GM12878 (cell line): ENCODE results near the gene PPP2R5B. TPM values are rescaled to one million over a fixed set of nuclear protein-coding genes. Genes with fewer than 3 reads are reported as not detected.

ENCODE experiments used
- BRCA1 ChIP-seq: IDR thresholded peaks from 2 replicates; pipeline ENCODE4 v1.6.1; 2011; ENCODE audit warnings: low read depth, low read length, improper control_type of control experiment
- E4F1 ChIP-seq: fragments of 450-650 bp; IDR thresholded peaks from 2 replicates; pipeline ENCODE4 v1.6.1; 2018; ENCODE audit warnings: borderline replicate concordance, mild to moderate bottlenecking; ENCODE audit not compliant: partially characterized antibody
- ETV6 ChIP-seq, 2 experiments: fragments of 450-650 bp in 1 of 2; IDR thresholded peaks in 1 of 2; conservative IDR thresholded peaks in 1 of 2; 2 replicates each; pipeline ENCODE4 v1.6.1; 2014; ENCODE audit warnings: antibody characterized with exemption in 1 of 2, borderline replicate concordance in 1 of 2, low read depth in 1 of 2, mild to moderate bottlenecking in 1 of 2, moderate library complexity in 1 of 2
- FOXK2 ChIP-seq: fragments of 450-650 bp; IDR thresholded peaks from 2 replicates; pipeline ENCODE4 v1.6.1; 2017; ENCODE audit warnings: mild to moderate bottlenecking, moderate library complexity
- HDGF ChIP-seq: fragments of 450-650 bp; IDR thresholded peaks from 2 replicates; pipeline ENCODE4 v1.6.1; 2016; ENCODE audit warnings: antibody characterized with exemption
- MXI1 ChIP-seq: fragments of 150-350 bp; IDR thresholded peaks from 2 replicates; pipeline ENCODE4 v1.6.1; 2011; ENCODE audit warnings: low read depth, mild to moderate bottlenecking, inconsistent platforms, low read length, improper control_type of control experiment
- NFYB ChIP-seq: IDR thresholded peaks from 2 replicates; pipeline ENCODE4 v1.6.1; 2011; ENCODE audit warnings: low read depth, mild to moderate bottlenecking, low read length, improper control_type of control experiment, moderate library complexity; ENCODE audit not compliant: insufficient read depth
- NRF1 ChIP-seq: conservative IDR thresholded peaks from 2 replicates; pipeline ENCODE4 v1.6.1; 2011; ENCODE audit warnings: mild to moderate bottlenecking, low read depth, low read length, improper control_type of control experiment
- PKNOX1 ChIP-seq: fragments of 450-650 bp; IDR thresholded peaks from 2 replicates; pipeline ENCODE4 v1.6.1; 2016; ENCODE audit warnings: mild to moderate bottlenecking
- POLR2AphosphoS5 ChIP-seq: IDR thresholded peaks from 2 replicates; pipeline ENCODE4 v1.6.1; 2011; ENCODE audit warnings: mild to moderate bottlenecking, low read length, inconsistent platforms
- RELA ChIP-seq: fragments of 450-650 bp; IDR thresholded peaks from 2 replicates; pipeline ENCODE4 v1.8.0; 2014; ENCODE audit warnings: borderline replicate concordance; ENCODE audit not compliant: partially characterized antibody
- RUNX3 ChIP-seq: IDR thresholded peaks from 2 replicates; pipeline ENCODE4 v1.6.1; 2012; ENCODE audit warnings: low read length, inconsistent platforms
- SKIL ChIP-seq: fragments of 450-650 bp; IDR thresholded peaks from 2 replicates; pipeline ENCODE4 v1.6.1; 2017; ENCODE audit warnings: mild to moderate bottlenecking, low read depth, inconsistent platforms; ENCODE audit not compliant: poor library complexity, severe bottlenecking
- SREBF1 ChIP-seq: IDR thresholded peaks from 2 replicates; pipeline ENCODE4 v1.6.1; 2012; ENCODE audit warnings: mild to moderate bottlenecking, low read length
- USF1 ChIP-seq: IDR thresholded peaks from 2 replicates; pipeline ENCODE4 v1.6.1; 2011; ENCODE audit warnings: borderline replicate concordance, low read depth, mild to moderate bottlenecking, moderate library complexity, mixed read lengths, low read length; ENCODE audit not compliant: insufficient read depth; ENCODE audit errors: extremely low read length
- ZZZ3 ChIP-seq: IDR thresholded peaks from 2 replicates; pipeline ENCODE4 v1.6.1; 2011; ENCODE audit warnings: low read depth; ENCODE audit not compliant: control insufficient read depth, insufficient read length
- polyA plus RNA-seq, 11 experiments: library from polyadenylated mRNA; depleted of rRNA in 4 of 11; unstranded in 6 of 11; stranded (reverse) in 5 of 11; fragments of >200 nt; fragmentation: Nextera tagmentation in 4 of 11; fragmentation: Illumina TruSeq in 1 of 11; extraction: Ambion mirVana in 4 of 11; extraction: Trizol in 1 of 11; gene quantifications; 1 replicate in 1 of 11; 2 replicates in 10 of 11; pipeline versions ENCODE4 v1.2.1 to v1.2.3, GENCODE V29; 2011 to 2016; ENCODE audit warnings: inconsistent platforms in 2 of 11, missing spikeins in 2 of 11, low read depth in 1 of 11
- total RNA-seq, 4 experiments: library from RNA; depleted of rRNA in 3 of 4; stranded (reverse); fragments of >200 nt in 3 of 4; fragmentation: Illumina TruSeq in 1 of 4; extraction: Trizol in 1 of 4; gene quantifications; 2 replicates each; pipeline versions ENCODE4 v1.2.1 to v1.2.3, GENCODE V29; 2013 to 2021
- TF ChIP-seq, protein P1 (sequence below): fragments of 450-650 bp; IDR thresholded peaks from 2 replicates; pipeline ENCODE4 v1.6.1; 2017; ENCODE audit warnings: mild to moderate bottlenecking, moderate library complexity

Gene PPP2R5B
- total and polyA plus RNA-seq, 10 of the 15 experiments (the other 5 are each of a cell fraction or from before 2014, with no cell fraction given): 0.08 to 6.7 (median 2.0) TPM

GRCh38 chr11:64916040-64916774, 8.3 kb upstream of the PPP2R5B start (continued):
- TF ChIP-seq MXI1 (peak; percentile 53; the same call in 1 of the 2 replicates), PKNOX1 (peak; percentile 55; the same call in 1 of the 2 replicates), ETV6 (conservative IDR thresholded peaks at IDR 0.05 in 1 of 2, IDR thresholded peaks at IDR 0.05 in 1 of 2; ENCODE audit: borderline replicate concordance in 1 of 2, low read depth in 1 of 2) (no peak), E4F1 (peak; percentile 38), POLR2AphosphoS5 (peak; percentile 50; the same call in 1 of the 2 replicates), ZZZ3 (no peak), BRCA1 (no peak), RUNX3 (peak; percentile 52; the same call in 1 of the 2 replicates), NRF1 (no peak), SREBF1 (no peak), USF1 (no peak), RELA (no peak), NFYB (no peak), FOXK2 (peak; percentile 89), SKIL (no peak), HDGF (no peak)
- TF ChIP-seq, protein P1, sequence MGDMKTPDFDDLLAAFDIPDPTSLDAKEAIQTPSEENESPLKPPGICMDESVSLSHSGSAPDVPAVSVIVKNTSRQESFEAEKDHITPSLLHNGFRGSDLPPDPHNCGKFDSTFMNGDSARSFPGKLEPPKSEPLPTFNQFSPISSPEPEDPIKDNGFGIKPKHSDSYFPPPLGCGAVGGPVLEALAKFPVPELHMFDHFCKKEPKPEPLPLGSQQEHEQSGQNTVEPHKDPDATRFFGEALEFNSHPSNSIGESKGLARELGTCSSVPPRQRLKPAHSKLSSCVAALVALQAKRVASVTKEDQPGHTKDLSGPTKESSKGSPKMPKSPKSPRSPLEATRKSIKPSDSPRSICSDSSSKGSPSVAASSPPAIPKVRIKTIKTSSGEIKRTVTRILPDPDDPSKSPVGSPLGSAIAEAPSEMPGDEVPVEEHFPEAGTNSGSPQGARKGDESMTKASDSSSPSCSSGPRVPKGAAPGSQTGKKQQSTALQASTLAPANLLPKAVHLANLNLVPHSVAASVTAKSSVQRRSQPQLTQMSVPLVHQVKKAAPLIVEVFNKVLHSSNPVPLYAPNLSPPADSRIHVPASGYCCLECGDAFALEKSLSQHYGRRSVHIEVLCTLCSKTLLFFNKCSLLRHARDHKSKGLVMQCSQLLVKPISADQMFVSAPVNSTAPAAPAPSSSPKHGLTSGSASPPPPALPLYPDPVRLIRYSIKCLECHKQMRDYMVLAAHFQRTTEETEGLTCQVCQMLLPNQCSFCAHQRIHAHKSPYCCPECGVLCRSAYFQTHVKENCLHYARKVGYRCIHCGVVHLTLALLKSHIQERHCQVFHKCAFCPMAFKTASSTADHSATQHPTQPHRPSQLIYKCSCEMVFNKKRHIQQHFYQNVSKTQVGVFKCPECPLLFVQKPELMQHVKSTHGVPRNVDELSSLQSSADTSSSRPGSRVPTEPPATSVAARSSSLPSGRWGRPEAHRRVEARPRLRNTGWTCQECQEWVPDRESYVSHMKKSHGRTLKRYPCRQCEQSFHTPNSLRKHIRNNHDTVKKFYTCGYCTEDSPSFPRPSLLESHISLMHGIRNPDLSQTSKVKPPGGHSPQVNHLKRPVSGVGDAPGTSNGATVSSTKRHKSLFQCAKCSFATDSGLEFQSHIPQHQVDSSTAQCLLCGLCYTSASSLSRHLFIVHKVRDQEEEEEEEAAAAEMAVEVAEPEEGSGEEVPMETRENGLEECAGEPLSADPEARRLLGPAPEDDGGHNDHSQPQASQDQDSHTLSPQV: no peak
